ENCODE data around the gene SMAD2.

SMAD2 gene

DNA sequence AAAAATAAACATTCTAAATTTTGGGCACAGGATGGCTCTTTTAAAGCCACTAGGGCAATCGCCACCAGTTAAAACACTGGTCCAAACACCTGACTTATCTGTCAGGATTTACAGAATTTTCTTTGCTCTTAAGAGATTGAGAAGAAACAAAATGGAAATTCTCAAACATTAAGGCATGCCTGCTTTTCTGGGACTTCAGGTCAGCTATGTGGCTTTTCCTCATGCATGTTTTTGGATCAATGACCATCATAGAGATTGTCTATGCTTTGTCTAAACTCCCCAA, 112.7 kb downstream of the SMAD2 start:
- H3K4me3 ChIP-seq (replicated peaks; ENCODE audit: low read depth, low read length): no peak overlapping the region
- DNase-seq (ENCODE audit: low read depth): no peak
- TF ChIP-seq, protein P1, sequence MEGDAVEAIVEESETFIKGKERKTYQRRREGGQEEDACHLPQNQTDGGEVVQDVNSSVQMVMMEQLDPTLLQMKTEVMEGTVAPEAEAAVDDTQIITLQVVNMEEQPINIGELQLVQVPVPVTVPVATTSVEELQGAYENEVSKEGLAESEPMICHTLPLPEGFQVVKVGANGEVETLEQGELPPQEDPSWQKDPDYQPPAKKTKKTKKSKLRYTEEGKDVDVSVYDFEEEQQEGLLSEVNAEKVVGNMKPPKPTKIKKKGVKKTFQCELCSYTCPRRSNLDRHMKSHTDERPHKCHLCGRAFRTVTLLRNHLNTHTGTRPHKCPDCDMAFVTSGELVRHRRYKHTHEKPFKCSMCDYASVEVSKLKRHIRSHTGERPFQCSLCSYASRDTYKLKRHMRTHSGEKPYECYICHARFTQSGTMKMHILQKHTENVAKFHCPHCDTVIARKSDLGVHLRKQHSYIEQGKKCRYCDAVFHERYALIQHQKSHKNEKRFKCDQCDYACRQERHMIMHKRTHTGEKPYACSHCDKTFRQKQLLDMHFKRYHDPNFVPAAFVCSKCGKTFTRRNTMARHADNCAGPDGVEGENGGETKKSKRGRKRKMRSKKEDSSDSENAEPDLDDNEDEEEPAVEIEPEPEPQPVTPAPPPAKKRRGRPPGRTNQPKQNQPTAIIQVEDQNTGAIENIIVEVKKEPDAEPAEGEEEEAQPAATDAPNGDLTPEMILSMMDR (IDR thresholded peaks at IDR 0.05; ENCODE audit: low read length, missing control alignments): no peak

DNA sequence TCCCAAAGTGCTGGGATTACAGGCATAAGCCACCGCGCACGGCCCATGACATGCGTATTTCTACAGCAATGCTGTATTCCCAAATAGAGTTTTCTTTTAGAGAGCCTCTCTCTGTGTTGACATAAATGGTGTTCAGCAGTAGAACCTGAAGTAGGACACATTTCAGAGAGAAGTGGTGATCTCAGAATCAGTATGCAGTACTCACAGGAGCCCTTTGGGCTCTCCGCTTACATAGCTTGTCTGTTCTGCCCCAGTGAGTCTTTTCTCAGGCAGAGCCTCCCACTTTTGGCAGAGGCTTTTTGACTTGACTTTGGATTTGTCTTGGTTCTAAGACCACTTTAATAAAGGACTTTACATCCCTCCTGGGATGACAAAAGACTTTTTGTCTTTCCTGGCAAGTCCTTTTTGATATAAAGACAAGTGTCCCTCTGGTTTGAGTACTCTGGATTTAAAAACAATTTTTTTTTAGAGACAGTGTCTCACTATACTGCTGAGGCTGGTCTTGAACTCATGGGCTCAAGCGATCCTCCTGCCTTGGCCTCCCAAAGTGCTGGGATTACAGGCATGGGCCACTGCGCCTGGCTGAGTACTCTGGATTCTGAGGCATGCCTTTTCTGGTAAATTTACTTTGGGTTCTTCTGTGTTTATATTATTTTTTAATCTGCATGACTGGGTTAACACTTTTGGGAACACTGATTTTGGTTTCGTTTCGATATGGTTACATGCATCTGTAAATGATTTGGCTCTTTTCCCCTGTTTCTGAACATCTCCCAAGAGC, 113.3 kb downstream of the SMAD2 start:
- DNase-seq (ENCODE audit: low read depth): no peak
- TF ChIP-seq, protein P1 (IDR thresholded peaks at IDR 0.05; ENCODE audit: low read length, missing control alignments): no peak
- no peak overlapping the region for H3K4me3 ChIP-seq (replicated peaks; ENCODE audit: low read depth, low read length)

DNA sequence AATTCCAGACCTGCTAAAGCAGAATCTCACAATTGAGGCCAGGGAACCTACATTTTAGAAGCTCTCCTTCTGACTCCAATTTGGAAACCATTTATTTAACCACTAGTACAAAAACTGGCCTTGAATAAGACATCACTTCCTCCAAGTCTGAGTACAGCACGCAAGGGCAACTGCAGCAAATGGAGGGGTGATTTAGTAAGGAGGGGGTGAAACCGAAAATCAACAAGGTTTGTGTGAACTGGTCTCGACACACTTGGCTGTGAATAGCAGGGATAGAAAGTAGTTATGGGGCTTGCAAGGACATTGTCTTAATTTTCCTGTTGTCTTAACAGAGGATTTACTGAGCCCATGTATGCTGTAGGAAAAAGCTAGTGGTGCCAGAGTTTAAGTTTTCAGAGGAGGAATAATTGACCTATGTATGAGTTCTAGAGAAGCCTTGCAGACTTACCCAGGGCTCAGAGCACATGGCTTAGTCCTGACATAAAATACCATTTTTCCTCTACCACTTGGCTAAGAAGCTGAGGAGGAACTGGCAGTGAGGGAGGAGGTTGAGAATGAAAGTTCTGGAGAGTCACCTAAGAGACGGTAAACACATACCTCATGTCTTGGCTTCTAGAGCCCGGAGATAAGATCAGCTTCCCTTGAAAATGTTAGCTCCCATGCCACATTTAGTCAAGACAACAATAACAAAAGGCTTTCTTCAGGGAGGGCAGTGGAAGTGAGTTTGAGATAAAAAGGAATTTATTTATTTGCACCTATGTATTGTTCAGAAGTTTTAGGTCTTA, 114.8 kb downstream of the SMAD2 start:
- DNase-seq (ENCODE audit: low read depth): peak; percentile 59
- H3K4me3 ChIP-seq (replicated peaks; ENCODE audit: low read depth, low read length): no peak overlapping the region
- TF ChIP-seq, protein P1 (IDR thresholded peaks at IDR 0.05; ENCODE audit: low read length, missing control alignments): no peak

DNA sequence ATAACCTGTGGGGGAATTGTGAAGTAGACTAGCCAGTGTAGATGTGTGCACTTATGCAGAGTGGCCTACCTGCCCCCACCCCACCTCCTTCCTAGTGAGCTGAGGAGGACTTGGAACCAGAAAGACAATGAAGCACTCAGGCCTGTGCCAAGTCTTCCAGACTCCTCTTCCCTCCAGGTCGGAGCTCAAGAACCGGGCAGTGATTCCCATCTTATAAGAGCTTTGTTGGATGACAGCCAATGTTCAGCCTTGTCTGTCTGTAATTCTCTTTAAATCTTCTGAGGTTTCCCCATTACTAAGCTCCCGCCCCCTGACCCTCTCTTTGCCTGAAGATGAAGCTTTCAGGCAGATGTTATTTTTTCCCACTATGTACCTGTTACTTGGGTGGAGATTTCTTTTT, 121.0 kb downstream of the SMAD2 start:
- H3K4me3 ChIP-seq (replicated peaks; ENCODE audit: low read depth, low read length): no peak overlapping the region
- TF ChIP-seq, protein P1 (IDR thresholded peaks at IDR 0.05; ENCODE audit: low read length, missing control alignments): no peak
- DNase-seq (ENCODE audit: low read depth): peak; percentile 29

DNA sequence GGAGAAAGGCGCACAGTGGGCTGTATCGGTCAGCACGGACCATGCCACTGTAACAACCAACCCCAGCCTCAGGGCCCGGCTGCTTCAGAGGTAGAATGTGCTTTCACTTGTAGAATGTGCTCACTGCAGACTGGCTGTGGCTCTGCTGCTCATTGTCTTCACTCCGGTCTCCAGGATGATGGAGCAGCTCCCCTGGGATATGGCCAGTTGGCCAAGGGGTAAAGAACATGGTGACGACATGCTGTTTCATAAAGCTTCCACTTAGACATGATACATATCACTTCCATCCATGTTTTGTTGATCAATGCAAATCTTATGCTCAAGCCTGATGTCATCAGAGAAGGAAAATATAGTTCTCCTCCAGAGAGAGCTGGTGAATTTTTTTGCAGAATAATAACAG, 127.7 kb downstream of the SMAD2 start:
- no peak for DNase-seq (ENCODE audit: low read depth)
- TF ChIP-seq, protein P1 (IDR thresholded peaks at IDR 0.05; ENCODE audit: low read length, missing control alignments): no peak
- H3K4me3 ChIP-seq (replicated peaks; ENCODE audit: low read depth, low read length): no peak overlapping the region

DNA sequence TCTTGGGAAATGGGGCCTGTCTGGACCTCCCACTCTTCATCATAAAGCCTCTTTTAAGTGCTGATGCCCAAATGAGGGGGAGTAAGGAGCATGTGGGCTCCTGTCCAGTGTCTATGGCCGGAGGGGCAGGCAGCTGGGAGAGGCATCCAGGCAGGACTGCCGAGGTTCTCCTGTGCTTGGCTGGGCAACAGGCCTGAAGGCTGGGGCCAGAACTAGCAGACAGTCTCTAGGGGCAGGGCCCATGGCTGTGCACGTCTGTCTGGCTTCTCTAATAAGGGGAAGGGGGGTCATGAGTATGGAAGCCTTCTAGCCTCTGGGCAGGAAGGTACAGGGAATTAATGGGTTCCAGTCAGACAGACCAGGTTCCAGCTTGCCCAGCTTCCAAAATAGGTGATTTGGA, 128.6 kb downstream of the SMAD2 start:
- DNase-seq (ENCODE audit: low read depth): no peak
- no peak overlapping the region for H3K4me3 ChIP-seq (replicated peaks; ENCODE audit: low read depth, low read length)
- TF ChIP-seq, protein P1 (IDR thresholded peaks at IDR 0.05; ENCODE audit: low read length, missing control alignments): no peak

Data from fibroblast of pulmonary artery (primary cell).